ENCODE results near the gene MT1HL1. TPM values are rescaled to one million over a fixed set of nuclear protein-coding genes. Genes with fewer than 3 reads are reported as not detected.
A peak's percentile ranks its signal among the peaks of the same experiment; 100 is the strongest.
"Not testable (repeated sequence)": the region's sequence is repeated elsewhere in the genome, so short reads cannot be mapped to it uniquely, and the experiment has no call there.

MT1HL1 gene
- total and polyA plus RNA-seq, 2 experiments from 2014 or later, result not detected

DNA sequence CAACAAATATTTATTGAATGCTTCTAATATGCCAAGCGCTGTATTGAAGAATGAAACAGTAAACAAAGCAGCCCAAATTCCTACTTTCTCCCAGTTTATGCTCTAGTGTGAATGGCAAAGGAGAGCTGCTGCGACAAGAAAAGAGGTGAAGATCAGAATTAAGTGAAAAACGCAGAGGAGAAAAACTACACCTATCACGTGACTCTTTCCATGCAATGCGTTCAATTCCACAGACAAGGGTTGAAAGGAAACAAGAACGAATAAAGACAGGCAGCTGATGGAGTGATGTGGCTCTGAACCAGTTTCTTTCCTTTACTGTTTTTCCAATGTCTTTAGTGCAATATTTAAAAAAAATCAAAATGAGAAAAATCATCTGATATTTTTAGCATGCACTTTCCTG lies 23.6 kb downstream of the MT1HL1 start:
- TF ChIP-seq EZH2 (IDR thresholded peaks at IDR 0.05; ENCODE audit: insufficient read depth, poor library complexity, severe bottlenecking) (no peak), EZH2phosphoT487 (IDR thresholded peaks at IDR 0.05; ENCODE audit: insufficient read depth, low read depth) (no peak)
- H2AFZ ChIP-seq, result no peak overlapping the region
- H3K4me2 ChIP-seq (ENCODE audit: unreplicated experiment), result no peak overlapping the region
- no peak overlapping the region for H3K27ac ChIP-seq
- H3K4me3 ChIP-seq, result no peak overlapping the region
- H3F3A ChIP-seq (ENCODE audit: insufficient read depth), result no peaks in the 10 kb centered on the region
- H3K36me3 ChIP-seq (ENCODE audit: low read depth), result no peaks in the 10 kb centered on the region
- no peaks in the 10 kb centered on the region for H3K9me2 ChIP-seq (ENCODE audit: insufficient read depth)
- H3K79me2 ChIP-seq (ENCODE audit: insufficient read depth), result no peaks in the 10 kb centered on the region
- H3K9ac ChIP-seq, result no peak overlapping the region
- no peak for DNase-seq
- in situ Hi-C loops (cut with MboI), result no loop called here
- H3K27me3 ChIP-seq (replicated peaks; ENCODE audit: insufficient read depth), result no peaks in the 10 kb centered on the region
- H4K20me1 ChIP-seq (ENCODE audit: insufficient read depth), result no peaks in the 10 kb centered on the region
- 64 to 68% methylated on average over 6 of the region's 6 CpGs for WGBS, 2 experiments (ENCODE audit: low coverage in 1 of 2, low lambda C conversion rate in 2 of 2, missing lambda C conversion rate in 2 of 2)
- no peaks in the 10 kb centered on the region for H3K9me3 ChIP-seq (ENCODE audit: low read depth)
- no peaks in the 10 kb centered on the region for H3K4me1 ChIP-seq (ENCODE audit: insufficient read depth)

DNA sequence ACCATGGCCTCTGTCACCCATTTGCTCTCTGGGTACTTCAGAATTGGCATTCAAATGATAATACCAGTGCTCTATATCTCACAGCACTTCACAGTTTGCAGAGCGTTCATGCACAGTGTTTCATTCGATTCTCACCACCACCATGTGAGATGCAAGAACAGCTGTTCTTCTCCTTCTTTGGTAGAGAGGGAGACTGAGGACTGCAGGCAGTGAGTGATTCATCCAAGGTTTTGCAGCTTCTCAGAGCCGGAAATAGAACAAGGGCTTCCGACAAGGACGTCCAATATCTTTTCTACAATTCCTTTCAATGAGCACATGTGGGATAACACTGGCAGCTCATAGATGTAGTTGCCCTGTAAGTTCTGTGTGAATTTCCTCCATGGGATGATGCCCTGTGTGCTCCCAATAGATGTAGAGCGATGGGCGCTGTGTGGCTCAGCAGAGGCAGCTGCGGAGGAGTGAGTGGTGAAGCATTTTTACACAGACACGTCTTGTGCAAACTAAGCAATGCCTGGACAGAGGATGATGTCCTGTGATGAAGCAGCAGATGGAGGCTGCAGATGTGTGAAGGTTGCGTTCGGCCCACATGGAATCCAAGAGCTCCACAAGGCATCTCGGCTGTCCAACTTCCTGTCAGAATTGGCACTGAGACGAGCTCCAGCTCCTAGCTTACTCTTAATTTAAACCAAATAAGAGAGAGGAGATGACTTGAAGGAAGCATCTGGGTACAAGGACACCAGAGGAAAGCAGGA lies 24.9 kb downstream of the MT1HL1 start:
- no peak overlapping the region for H3K27ac ChIP-seq
- in situ Hi-C loops (cut with MboI), result no loop called here
- H4K20me1 ChIP-seq (ENCODE audit: insufficient read depth), result no peaks in the 10 kb centered on the region
- no peak for DNase-seq
- H3K4me1 ChIP-seq (ENCODE audit: insufficient read depth), result no peaks in the 10 kb centered on the region
- TF ChIP-seq EZH2phosphoT487 (IDR thresholded peaks at IDR 0.05; ENCODE audit: insufficient read depth, low read depth), result no peak
- TF ChIP-seq EZH2 (IDR thresholded peaks at IDR 0.05; ENCODE audit: insufficient read depth, poor library complexity, severe bottlenecking), result no peak
- no peaks in the 10 kb centered on the region for H3K9me3 ChIP-seq (ENCODE audit: low read depth)
- H3K4me2 ChIP-seq (ENCODE audit: unreplicated experiment), result no peak overlapping the region
- no peaks in the 10 kb centered on the region for H3K36me3 ChIP-seq (ENCODE audit: low read depth)
- no peak overlapping the region for H3K9ac ChIP-seq
- H3K9me2 ChIP-seq (ENCODE audit: insufficient read depth), result no peaks in the 10 kb centered on the region
- H3K4me3 ChIP-seq, result no peak overlapping the region
- no peaks in the 10 kb centered on the region for H3F3A ChIP-seq (ENCODE audit: insufficient read depth)
- H2AFZ ChIP-seq, result no peak overlapping the region
- H3K27me3 ChIP-seq (replicated peaks; ENCODE audit: insufficient read depth), result no peaks in the 10 kb centered on the region
- 5 to 6% methylated on average over 13 of the region's 13 CpGs for WGBS, 2 experiments (ENCODE audit: low coverage in 1 of 2, low lambda C conversion rate in 2 of 2, missing lambda C conversion rate in 2 of 2)
- H3K79me2 ChIP-seq (ENCODE audit: insufficient read depth), result no peaks in the 10 kb centered on the region

DNA sequence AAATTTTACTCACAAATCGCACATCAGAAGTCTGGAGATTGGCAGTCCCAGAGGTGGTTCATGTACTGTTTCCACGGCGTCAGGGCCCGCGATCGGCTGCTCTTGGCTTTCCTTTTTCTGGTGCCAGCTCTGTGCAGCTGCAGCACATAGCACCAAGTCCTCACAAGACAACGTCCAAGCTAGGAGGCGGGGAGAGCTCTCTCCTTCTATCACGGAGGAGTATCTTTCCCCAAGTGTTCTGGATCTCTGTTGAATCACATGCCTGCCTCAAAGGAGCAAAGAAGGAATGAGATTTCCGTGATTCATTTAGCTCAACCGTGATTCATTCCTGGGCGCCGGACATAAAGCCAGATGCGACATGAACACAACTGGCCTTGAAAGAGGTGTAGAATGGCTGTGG lies 25.5 kb downstream of the MT1HL1 start:
- H2AFZ ChIP-seq, result no peak overlapping the region
- no peaks in the 10 kb centered on the region for H3K27me3 ChIP-seq (replicated peaks; ENCODE audit: insufficient read depth)
- H3K4me2 ChIP-seq (ENCODE audit: unreplicated experiment), result no peak overlapping the region
- H3K36me3 ChIP-seq (ENCODE audit: low read depth), result no peaks in the 10 kb centered on the region
- H3K79me2 ChIP-seq (ENCODE audit: insufficient read depth), result no peaks in the 10 kb centered on the region
- H3K4me1 ChIP-seq (ENCODE audit: insufficient read depth), result no peaks in the 10 kb centered on the region
- TF ChIP-seq EZH2 (IDR thresholded peaks at IDR 0.05; ENCODE audit: insufficient read depth, poor library complexity, severe bottlenecking) (no peak), EZH2phosphoT487 (IDR thresholded peaks at IDR 0.05; ENCODE audit: insufficient read depth, low read depth) (no peak)
- 14 to 24% methylated on average over 14 of the region's 14 CpGs for WGBS, 2 experiments (ENCODE audit: low coverage in 1 of 2, low lambda C conversion rate in 2 of 2, missing lambda C conversion rate in 2 of 2)
- H3K9ac ChIP-seq, result no peak overlapping the region
- DNase-seq, result peak; percentile 44
- H3K9me2 ChIP-seq (ENCODE audit: insufficient read depth), result no peaks in the 10 kb centered on the region
- in situ Hi-C loops (cut with MboI), result no loop called here
- no peak overlapping the region for H3K27ac ChIP-seq
- no peaks in the 10 kb centered on the region for H3K9me3 ChIP-seq (ENCODE audit: low read depth)
- no peak overlapping the region for H3K4me3 ChIP-seq
- H4K20me1 ChIP-seq (ENCODE audit: insufficient read depth), result no peaks in the 10 kb centered on the region
- H3F3A ChIP-seq (ENCODE audit: insufficient read depth), result no peaks in the 10 kb centered on the region

DNA sequence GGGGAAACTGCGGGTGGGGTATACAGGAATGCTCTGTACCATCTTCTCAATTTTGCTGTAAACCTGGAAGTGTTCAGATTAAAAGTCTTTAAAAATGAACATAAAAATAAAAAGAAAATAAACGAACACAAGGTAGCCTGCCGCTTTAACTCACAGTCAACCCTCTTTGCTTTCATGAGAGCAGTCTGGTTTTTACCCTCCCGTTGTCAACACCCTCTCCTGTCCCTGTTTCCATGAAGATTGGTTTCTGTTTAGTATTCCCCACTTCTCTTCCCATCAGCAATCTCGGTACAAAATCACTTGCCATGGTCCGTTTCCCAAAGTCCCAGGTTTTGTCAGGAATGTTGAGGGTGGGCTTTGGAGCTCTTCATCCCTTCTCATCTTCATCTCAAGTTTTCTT lies 28.8 kb downstream of the MT1HL1 start:
- H3K9me2 ChIP-seq (ENCODE audit: insufficient read depth), result no peaks in the 10 kb centered on the region
- H3K4me1 ChIP-seq (ENCODE audit: insufficient read depth), result no peaks in the 10 kb centered on the region
- H3F3A ChIP-seq (ENCODE audit: insufficient read depth), result no peaks in the 10 kb centered on the region
- H3K9ac ChIP-seq, result no peak overlapping the region
- no peak overlapping the region for H3K4me2 ChIP-seq (ENCODE audit: unreplicated experiment)
- no peaks in the 10 kb centered on the region for H3K79me2 ChIP-seq (ENCODE audit: insufficient read depth)
- DNase-seq, result no peak
- H3K36me3 ChIP-seq (ENCODE audit: low read depth), result no peaks in the 10 kb centered on the region
- no peak for TF ChIP-seq EZH2phosphoT487 (IDR thresholded peaks at IDR 0.05; ENCODE audit: insufficient read depth, low read depth)
- no peak for TF ChIP-seq EZH2 (IDR thresholded peaks at IDR 0.05; ENCODE audit: insufficient read depth, poor library complexity, severe bottlenecking)
- 32 to 34% methylated on average over 6 of the region's 6 CpGs for WGBS, 2 experiments (ENCODE audit: low coverage in 1 of 2, low lambda C conversion rate in 2 of 2, missing lambda C conversion rate in 2 of 2)
- H3K27ac ChIP-seq, result no peak overlapping the region
- H3K9me3 ChIP-seq (ENCODE audit: low read depth), result no peaks in the 10 kb centered on the region
- no peaks in the 10 kb centered on the region for H4K20me1 ChIP-seq (ENCODE audit: insufficient read depth)
- H3K4me3 ChIP-seq, result no peak overlapping the region
- in situ Hi-C loops (cut with MboI), result no loop called here
- H3K27me3 ChIP-seq (replicated peaks; ENCODE audit: insufficient read depth), result no peaks in the 10 kb centered on the region
- no peak overlapping the region for H2AFZ ChIP-seq

DNA sequence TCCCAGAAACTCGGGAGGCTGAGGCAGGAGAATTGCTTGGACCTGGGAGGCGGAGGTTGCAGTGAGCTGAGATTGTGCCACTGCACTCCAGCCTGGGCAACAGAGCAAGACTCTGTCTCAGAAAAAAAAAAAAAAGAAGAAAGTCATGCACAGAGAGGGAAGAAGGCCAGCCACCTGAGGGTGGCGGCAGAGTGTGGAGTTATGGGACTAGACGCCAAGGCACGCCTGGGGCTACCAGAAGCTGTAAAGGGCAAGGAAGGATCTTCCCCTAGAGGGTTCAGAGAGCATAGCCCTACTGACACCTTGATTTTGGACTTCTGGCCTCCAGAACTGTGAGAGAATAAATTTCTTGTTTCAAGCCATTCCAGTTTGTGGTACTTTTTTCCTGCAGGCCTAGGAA lies 30.2 kb downstream of the MT1HL1 start:
- H3K9me2 ChIP-seq (ENCODE audit: insufficient read depth); H3K79me2 ChIP-seq (ENCODE audit: insufficient read depth); H2AFZ ChIP-seq; H3K9me3 ChIP-seq (ENCODE audit: low read depth); H3K27ac ChIP-seq; in situ Hi-C loops (cut with MboI); H3K4me1 ChIP-seq (ENCODE audit: insufficient read depth); H3K4me3 ChIP-seq; H3K36me3 ChIP-seq (ENCODE audit: low read depth); DNase-seq; H3K4me2 ChIP-seq (ENCODE audit: unreplicated experiment); H3K27me3 ChIP-seq (replicated peaks; ENCODE audit: insufficient read depth); H3K9ac ChIP-seq; H4K20me1 ChIP-seq (ENCODE audit: insufficient read depth); H3F3A ChIP-seq (ENCODE audit: insufficient read depth): not testable (repeated sequence)
- WGBS, 2 experiments (ENCODE audit: low coverage in 1 of 2, low lambda C conversion rate in 2 of 2, missing lambda C conversion rate in 2 of 2), result 39 to 46% methylated on average over 5 of the region's 5 CpGs

All from GM23248 (cell line).